Ovary (tissue), 3 donors: Measurements from ENCODE around the gene PCBP3.

Source experiments
- CTCF ChIP-seq, 3 donors: fragments of 450-650 bp in 2 of 3; fragments of 200-600 bp in 1 of 3; IDR thresholded peaks; one replicate each; pipeline versions ENCODE4 v1.5.1 to v1.8.0; 2016 to 2022; ENCODE audit warnings: antibody characterized with exemption in 3 of 3, mild to moderate bottlenecking in 1 of 3
- POLR2A ChIP-seq: fragments of 450-650 bp; IDR thresholded peaks from one replicate; pipeline ENCODE4 v1.6.1; 2017; ENCODE audit warnings: antibody characterized with exemption, mild to moderate bottlenecking, moderate library complexity
- donor health status: DM: no; HTN: no; CAD: no.

- TF ChIP-seq CTCF (IDR thresholded peaks at IDR 0.05) (no peak), POLR2A (no peak)
Measured at GRCh38 chr21:45957551-45957950, 314.0 kb downstream of the PCBP3 start.
